Measurements from ENCODE around the gene FHIP1A.

GRCh38 chr4:151418385-151418784, 9.4 kb downstream of the FHIP1A start:
- TF ChIP-seq CTCF (IDR thresholded peaks at IDR 0.05), result no peak
- no peak for TF ChIP-seq POLR2AphosphoS5 (IDR thresholded peaks at IDR 0.05)
